H1 (cell line): ENCODE data around the gene MCF2L2.

Experiments used
- FOSL1 ChIP-seq: IDR thresholded peaks from 2 replicates; pipeline ENCODE4 v1.6.1; 2011; ENCODE audit warnings: mild to moderate bottlenecking, low read depth, low read length, moderate library complexity; ENCODE audit not compliant: insufficient read depth
- HDAC6 ChIP-seq: IDR thresholded peaks from one replicate; pipeline ENCODE4 v1.7.1; 2012; ENCODE audit warnings: low read depth, mild to moderate bottlenecking, inconsistent platforms, low read length, moderate library complexity
- POLR2A ChIP-seq, 2 experiments: IDR thresholded peaks; 1 replicate in 1 of 2; 2 replicates in 1 of 2; pipeline ENCODE4 v1.6.1; 2011; ENCODE audit warnings: low read depth in 2 of 2, low read length in 2 of 2, mild to moderate bottlenecking in 2 of 2; ENCODE audit errors: control extremely low read depth in 1 of 2
- SRF ChIP-seq: IDR thresholded peaks from 2 replicates; pipeline ENCODE4 v1.6.1; 2011; ENCODE audit warnings: mild to moderate bottlenecking, low read depth, low read length, moderate library complexity
- USF2 ChIP-seq: IDR thresholded peaks from 2 replicates; pipeline ENCODE4 v1.6.1; 2011; ENCODE audit warnings: low read length, improper control_type of control experiment

GRCh38 chr3:183244219-183244618 lies 184.2 kb downstream of the MCF2L2 start:
- TF ChIP-seq POLR2A (IDR thresholded peaks at IDR 0.05; ENCODE audit: control extremely low read depth in 1 of 2, low read depth in 2 of 2, low read length in 2 of 2) (no peak), HDAC6 (no peak), FOSL1 (no peak), USF2 (no peak), SRF (no peak)
